DMS79 treated with DMSO at 0.1 percent for 48 hours (cell line): Measurements from ENCODE around the gene OR1M1.
A peak's percentile ranks its signal among the peaks of the same experiment; 100 is the strongest.

Experiments used
- DNase-seq: peaks from one replicate; lab custom pipeline; 2025; lab: John Stamatoyannopoulos, UW

Gene OR1M1

DNA sequence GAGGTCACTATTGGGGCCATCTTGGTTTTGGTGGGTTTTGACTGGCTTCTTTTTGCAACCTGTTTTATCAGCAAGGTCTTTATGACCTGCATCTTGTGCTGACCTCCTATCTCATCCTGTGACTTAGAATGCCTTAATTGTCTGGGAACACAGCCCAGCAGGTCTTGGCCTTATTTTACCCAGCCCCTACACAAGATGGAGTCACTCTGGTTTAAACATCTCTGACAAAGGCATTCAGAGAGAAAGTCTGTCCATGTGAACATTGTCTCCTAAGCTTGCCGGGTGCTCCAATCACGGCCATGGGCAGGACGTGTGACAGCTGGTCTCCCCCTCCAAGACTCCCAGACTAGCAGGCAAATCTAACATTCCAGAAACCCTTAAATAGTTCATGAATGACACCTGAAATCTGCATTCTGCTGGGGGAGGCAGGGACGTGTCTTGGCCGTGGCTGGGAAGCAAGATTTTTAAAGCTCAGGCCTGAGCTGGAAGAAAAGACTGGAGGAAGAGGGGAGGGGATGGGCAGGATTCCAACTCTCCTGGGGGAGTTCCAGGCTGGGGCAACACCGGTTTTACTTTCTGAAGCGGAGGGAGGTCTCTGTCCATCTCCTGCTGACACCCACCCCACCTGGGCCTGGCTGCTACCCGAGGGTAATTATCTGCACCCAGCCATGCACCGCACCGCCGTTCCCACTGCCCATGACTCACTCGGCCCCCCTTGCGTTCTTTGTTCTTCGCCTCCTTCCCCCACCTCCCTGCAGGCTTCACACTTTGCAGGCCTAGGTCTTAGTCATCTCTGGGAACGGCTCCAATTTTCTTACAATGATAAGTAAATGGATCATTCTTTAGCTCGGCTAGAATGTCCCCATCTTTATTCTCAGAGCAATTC, 11.6 kb upstream of the OR1M1 start:
- DNase-seq: peak; percentile 70

DNA sequence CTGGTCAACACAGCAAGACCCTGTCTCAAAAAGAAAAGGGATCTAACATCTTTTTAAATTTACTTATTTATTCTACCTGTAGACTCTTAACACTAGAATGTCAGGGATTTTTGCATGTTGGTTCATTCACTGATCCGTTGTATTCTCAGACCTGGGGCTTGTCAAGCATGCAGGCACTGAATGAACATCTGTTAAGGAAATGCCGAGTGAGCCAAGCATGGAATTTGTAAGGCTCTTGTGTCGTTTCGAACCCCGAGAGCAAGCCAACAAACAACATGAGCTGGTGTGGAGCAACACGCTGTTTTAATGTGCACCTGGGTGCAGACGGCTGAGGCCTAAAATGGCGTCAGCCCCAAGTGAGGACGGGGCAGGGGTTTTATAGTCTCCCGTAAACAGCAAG, 10.0 kb upstream of the OR1M1 start:
- DNase-seq: no peak

DNA sequence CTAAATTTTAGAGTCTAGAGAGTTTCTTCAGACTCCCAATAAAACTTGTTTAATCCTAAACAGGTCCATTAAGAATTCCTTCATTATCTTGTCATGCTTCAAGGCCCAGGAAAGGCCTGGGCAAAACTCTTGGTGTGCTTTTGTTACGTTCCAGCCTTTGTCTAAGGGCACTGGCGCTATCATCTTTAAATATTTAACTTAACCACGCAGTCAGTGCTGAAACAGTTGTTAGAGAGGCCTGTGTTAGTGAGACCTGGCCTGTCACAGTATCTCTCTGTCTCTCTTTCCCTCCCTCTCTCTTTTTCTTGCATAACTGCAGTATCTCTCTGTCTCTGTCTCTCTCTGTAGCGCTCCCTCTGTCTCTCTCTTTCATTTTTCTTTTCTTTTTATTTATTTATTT, 8.2 kb upstream of the OR1M1 start:
- no peak for DNase-seq

DNA sequence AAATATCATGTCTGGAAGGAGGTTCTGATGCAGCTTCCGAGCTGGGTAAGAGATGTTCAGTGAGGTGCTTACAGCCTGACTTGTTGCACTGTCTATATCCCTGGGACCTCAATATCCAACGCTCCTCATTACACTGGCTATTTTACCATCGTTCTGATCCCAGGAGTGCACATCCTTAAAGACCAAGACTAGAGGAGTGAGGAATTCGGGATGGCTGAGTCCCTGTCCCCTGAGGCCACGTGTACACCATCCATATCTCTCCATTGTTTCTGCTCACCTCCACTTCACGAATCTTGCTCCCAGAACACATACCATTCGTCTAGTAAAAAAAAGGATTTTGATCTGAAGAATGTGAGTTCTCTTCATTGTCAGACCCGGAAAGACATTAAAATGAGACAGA, 20.5 kb downstream of the OR1M1 start, which contains the start of gene OR7G2:
OR7G2 (minus strand) TSS at position 101 of the 400 bp plus-strand sequence. CDS start 4,232 bp downstream, outside the sequence.
- DNase-seq: no peak

DNA sequence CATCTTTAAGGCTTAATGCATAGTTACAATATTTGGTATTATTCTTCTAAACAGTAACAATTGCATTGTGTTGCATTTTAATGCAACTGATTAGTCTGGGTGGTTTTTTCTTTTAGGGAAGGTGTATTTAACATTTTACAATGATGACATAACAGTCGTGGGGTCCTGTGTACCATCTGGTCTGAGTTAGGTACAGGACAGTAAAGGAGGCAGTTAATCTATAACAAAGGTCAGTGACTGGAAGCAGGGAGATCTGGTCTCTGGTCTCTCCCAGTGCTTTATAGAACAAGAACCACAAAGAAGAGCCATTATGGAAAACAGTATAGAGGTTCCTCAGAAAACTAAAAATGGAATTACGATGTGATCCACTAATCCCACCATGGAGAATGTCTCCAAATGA, 23.1 kb downstream of the OR1M1 start:
- DNase-seq: no peak

DNA sequence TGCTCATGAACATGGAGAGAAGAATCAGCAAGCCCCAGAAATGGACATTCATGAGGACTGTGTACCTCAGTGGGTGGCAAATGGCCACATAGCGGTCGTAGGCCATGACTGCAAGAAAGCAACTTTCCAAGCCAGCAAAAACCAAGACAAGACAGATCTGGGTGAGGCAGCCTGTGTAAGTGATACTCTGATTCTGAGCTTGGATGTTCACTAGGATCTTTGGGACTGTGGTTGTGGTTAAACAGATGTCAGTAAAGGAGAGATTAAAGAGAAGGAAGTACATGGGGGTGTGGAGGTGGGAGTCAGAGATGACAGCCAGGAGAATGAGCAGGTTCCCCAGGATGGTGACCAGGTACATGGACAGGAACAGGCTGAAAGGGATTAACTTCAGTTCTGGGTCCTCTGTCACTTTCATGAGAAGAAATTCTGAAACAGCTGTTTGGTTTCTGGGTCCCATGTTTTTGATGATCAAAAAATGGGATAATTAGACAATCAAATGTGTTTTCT, 28.5 kb downstream of the OR1M1 start, which contains the start of gene OR7G1:
OR7G1 (minus strand) TSS at position 457 of the 507 bp plus-strand sequence; CDS start at position 457, 0 bp downstream.
- DNase-seq: no peak

DNA sequence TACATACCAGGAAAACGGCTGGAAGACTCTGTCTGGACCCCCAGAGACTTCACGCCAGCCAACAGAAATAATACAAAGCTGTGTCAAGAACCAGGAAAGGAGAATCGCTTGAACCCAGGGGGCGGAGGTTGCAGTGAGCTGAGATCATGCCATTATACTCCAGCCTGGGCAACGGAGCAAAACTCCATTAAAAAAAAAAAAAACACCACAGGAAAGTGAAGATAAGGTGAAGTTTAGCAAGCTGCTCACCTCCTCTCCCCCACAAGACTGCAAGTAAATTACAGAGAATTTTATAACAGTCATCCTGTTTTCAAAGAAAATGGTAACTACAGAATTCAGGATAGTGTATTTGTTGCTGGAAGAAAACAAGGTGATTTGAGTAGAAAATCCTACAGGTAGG, 29.7 kb downstream of the OR1M1 start:
- no peak for DNase-seq

DNA sequence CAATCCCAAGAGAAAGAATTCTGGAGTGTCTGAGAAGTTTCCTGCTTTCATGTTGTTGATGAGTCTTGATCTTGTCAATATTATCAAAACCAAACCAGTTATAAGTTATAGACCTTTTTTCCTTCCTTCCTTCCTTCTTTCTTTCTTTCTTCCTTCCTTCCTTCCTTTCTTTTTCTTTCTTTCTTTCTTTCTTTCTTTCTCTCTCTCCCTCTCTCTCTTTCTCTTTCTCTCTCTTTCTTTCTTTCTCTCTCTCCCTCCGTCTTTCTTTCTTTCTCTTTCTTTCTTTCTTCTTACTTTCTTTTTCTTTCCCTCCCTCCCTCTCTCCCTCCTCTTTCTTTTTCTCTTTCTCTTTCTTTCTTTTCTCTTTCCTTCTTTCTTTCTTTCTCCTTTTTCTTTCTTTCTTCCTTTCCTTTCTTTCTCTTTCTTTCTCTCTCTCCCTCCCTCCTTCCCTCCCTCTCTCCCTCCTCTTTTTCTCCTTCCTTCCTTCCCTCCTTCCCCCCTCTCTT, 40.1 kb downstream of the OR1M1 start, which contains the start of gene OR7G3:
OR7G3 (minus strand) TSS at position 51 of the 506 bp plus-strand sequence; CDS start at position 51, 0 bp downstream.
- no peak for DNase-seq

DNA sequence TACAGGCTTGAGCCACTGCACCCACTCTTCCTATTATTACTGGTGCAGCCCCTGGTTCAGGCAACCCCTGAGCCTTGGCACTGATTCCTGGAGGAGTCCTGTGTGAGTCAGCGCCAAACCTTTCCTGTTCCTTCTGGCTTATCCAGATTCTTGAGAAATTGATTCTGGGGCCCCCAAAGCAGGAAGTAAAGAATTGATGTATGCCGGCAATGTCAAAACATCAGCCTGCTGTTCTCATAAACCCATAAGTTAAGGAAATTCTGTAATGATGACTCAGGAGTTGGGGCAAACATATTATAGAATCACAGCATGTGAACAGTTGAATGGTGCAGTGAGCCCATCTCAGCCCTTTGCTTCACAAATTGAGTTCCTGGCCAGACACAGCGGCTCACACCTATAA, 41.3 kb downstream of the OR1M1 start:
- no peak for DNase-seq

DNA sequence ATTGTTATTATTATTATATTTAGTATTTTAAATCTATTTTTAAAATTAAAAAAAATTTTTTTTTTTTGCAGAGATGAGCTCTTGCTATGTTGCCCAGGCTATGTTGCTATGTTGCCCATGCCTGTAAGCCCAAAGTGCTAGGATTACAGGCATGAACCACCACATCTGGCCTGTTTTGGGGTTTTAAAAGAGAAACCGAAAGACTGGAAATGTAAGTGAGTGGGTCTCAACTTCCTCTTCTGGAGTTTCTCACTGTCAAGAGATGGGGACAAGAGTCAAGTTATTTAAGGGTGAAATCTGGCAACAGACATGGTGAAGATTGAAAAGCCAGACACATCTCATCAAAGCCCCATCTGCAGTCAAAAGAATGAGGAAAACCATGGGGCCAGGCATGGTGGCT, 44.1 kb downstream of the OR1M1 start:
- no peak for DNase-seq

DNA sequence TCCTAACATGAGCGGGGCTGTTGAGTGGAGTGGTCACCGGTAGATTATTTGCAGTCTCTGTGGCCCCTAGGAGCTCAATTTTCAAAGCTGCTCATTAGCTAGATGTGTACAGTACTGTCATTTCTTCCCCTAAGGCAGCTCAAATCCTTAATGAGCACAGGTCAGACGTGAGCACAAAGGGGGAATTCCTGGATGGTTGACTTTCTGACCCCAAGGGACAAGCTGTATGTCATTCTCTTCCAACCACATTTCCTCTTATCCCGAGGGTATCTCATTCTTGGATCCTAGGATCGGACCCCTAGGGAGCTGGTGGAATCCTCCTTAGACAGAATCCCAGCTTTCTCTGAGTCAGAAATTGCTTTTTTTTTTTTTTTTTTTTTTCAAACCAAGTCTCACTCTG, 45.6 kb downstream of the OR1M1 start:
- DNase-seq: no peak

DNA sequence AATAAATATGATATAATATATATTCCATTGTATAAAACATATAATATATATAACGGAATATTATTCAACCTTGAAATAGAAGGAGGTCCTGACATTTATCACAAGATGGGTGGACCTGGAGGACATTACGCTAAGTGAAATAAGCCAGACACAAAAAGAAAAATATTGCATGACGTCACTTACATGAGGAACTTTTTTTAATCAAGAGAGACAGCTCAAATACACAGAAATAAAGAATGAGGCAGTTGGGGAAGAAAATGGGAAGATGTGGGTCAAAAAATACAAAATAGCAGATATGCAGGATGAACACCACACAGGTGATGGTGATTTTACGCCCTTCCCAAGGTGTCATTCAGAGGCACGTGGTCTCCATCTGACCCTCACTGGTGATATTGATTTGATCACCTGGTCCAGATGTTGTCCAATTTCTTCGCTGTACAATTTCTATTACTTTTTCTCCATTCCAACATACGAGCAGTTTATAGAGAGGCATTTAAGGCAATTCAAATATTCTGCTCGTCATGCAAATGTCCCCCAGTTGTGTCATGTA, 52.8 kb downstream of the OR1M1 start:
- DNase-seq: peak; percentile 34

DNA sequence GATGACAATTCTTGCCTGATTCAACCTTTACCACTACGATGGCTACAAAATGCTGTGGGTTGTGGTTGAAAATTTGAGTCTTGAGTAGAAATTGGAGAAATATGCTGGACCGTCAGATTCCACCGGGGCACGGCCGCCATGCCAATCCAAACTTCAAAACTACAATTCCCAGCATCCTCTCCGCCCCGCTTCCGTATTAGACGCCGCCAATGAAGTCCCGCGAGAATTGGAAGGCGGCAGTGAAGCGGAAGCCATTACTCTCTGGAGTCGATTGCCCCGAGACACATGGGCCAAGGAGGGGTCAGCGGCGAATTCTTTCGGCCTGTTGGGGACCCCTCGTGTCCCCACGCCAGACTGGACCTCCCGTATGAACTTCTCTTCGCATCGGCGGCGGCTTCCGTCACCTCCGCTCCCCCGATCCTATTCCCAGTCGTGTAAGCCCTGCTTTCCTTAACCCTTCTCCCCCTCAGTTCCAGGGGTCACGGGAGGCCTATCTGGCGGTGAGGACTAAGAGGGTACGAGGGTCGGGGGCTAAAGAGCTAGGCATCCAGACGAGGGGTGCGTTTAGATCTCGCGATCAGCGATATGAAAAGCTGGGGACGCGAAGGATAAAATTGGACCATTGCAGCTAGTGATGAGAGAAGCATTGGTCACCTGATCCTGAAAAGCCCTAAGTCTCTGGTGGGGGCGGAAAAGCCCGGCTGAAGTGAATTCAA, 53.5 kb downstream of the OR1M1 start, which contains the start of gene ZNF317:
ZNF317 (plus strand) TSS at position 239 of the 716 bp plus-strand sequence. CDS start 15,620 bp downstream, outside the sequence.
- DNase-seq: peak; percentile 94

DNA sequence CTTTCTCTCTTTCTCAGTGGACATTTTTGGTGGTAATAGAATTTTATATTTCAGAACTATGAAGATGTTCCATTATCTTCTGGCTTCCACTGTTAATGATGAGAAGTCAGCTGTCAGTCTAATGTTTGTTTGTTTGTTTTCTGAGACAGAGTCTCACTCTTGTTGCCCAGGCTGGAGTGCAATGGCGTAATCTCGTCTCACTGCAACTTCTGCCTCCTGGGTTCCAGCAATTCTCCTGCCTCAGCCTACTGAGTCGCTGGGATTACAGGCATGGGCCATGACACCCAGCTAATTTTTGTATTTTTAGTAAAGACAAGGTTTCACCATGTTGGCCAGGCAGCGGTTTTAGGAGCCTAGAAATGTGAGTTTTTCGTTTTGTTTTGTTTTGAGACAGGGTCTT, 58.1 kb downstream of the OR1M1 start:
- no peak for DNase-seq
